GM12872 (cell line): ENCODE results near the gene CAMK2D.

Experiments
- CTCF ChIP-seq: IDR thresholded peaks from 3 replicates; pipeline ENCODE4 v1.5.1; 2011; ENCODE audit warnings: low read depth, mild to moderate bottlenecking, low read length, moderate library complexity; ENCODE audit not compliant: insufficient read depth

Gene CAMK2D

GRCh38 chr4:113561092-113561491 lies 200.4 kb downstream of the CAMK2D start:
- TF ChIP-seq CTCF: no peak

GRCh38 chr4:113560579-113560978 lies 201.0 kb downstream of the CAMK2D start:
- TF ChIP-seq CTCF: no peak

GRCh38 chr4:113559947-113560346 lies 201.6 kb downstream of the CAMK2D start:
- no peak for TF ChIP-seq CTCF

- no peak for TF ChIP-seq CTCF
These were observed 205.0 kb downstream of the CAMK2D start for GRCh38 chr4:113556382-113557134.

GRCh38 chr4:113555868-113556267 lies 205.7 kb downstream of the CAMK2D start:
- no peak for TF ChIP-seq CTCF

- TF ChIP-seq CTCF: no peak
These were observed 208.5 kb downstream of the CAMK2D start for GRCh38 chr4:113553082-113553481.

GRCh38 chr4:113550510-113550909 lies 211.0 kb downstream of the CAMK2D start:
- no peak for TF ChIP-seq CTCF

- TF ChIP-seq CTCF: no peak
These were observed 213.2 kb downstream of the CAMK2D start for GRCh38 chr4:113548303-113548702.
